ENCODE measurements around the gene TTR.

TTR gene

DNA sequence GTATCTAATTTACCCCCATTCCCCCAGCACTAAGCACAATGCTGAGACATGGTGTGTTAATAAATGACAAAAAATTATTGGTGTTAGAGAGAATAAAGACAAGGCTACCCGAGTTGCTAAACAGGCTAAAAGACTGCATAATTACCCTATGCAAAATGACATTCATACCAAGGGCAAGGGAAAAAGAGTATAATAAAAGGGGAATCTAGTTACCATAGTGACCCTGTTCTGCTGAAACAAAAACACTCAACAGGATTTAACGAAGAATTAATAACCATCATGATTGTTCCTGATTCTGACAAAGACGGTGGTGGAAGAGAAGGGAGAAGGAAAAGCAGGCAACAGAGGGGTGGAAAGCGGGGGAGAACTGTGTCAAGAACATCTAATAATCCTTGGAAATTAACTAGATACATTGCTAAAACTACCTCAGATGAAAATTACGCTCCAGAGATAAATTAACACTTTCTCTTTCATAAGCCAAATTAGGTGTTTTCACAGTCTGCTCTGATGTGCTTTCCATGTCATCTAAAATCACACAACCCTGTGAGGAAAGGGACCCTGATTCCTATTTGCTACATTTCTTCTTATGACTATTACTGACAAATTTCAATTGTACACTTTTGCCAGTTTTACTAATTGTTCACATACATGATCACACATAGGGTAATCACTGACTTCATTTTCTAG, 25.5 kb downstream of the TTR start:
- DNase-seq: no peak

DNA sequence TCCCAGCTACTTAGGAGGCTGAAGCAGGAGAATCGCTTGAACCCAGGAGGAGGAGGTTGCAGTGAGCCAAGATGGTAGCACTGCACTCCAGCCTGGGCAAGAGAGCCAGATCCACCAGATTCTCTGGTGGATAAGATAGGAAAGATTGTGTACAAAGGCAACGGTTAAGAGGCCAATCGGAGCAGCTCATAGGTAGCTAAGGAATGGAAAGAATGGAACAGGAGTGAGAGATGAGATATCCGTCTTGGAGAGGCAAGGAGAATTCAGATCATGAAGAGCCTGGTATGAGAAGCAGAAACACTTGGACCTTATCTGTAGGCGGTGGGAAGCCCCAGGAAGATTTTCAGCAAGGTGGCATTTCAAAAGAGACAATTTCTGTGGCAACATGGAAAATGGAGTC, 27.1 kb downstream of the TTR start:
- no peak for DNase-seq

DNA sequence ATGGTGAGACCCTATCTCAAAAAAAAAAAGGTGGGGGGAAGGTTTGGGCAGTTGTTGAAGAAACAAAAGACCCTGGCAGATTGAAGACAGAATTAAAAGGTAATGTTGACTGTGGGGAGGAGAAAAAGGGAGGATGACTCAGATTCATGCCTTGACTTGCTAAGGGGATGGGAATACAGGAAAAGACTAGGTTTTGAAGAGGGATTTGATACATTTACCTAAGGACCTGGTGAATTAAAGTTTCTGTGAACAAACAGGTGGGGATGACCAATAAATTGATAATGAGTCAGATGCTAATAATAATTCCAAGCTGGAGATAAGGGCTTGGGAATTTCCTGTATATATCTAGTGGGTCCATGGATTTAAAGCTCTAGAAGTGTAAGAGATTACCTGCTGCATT, 27.6 kb downstream of the TTR start:
- DNase-seq: no peak

DNA sequence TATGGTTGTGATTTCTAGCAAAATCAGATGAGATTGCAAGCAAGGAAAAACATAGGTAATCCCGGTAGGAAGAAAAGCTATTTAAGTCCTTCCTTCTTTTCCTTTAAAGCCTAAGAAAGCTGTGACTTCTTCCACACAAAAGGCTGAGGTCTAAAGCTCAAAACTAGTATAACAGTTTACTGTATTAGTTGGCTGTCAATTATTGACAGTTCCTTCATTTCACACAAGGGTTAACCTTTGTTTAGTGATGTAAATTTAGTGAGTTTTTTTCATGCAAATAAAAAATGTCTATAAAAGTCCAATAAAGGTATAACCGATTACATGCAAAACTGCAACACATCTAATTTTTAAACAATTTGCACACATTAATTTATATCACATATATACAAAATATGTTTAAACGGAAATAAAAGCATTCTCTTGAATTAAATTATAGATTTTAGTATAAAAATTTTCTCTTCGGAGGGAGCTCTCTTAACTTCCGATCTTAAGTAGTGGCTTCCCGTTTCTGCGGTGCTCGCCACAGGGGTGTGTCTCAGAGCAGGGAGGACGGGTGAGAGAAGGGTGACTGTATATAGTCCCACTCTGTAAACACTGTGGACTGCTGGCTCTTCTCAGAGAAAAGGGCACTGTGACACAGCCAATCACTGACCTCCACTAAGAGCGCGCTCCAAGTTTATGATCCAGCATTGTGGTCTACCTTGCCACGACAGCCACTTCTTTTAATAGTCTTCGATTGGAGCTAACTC, 33.4 kb downstream of the TTR start:
- no peak for DNase-seq

- DNase-seq: no peak
Observed at GRCh38 chr18:31626409-31626808, 34.7 kb downstream of the TTR start.

DNA sequence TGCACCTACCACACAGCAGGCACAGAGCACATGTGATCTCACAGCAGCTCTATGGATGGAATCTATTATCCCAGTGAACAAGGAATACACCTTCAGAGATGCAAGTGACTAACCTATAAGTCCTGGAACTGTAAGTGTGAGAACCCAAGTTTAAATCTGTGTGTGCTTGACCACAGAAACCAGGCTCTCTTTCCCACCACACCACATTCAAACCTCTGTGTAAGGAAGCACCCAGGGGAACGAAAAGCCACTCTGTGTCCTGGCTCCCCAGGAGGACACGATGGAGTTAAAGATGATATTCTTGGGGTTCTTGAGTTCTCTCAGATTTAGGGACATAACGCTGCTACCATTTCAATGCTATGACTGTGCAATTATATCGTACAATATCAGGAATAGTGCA, 38.9 kb downstream of the TTR start:
- no peak for DNase-seq

DNA sequence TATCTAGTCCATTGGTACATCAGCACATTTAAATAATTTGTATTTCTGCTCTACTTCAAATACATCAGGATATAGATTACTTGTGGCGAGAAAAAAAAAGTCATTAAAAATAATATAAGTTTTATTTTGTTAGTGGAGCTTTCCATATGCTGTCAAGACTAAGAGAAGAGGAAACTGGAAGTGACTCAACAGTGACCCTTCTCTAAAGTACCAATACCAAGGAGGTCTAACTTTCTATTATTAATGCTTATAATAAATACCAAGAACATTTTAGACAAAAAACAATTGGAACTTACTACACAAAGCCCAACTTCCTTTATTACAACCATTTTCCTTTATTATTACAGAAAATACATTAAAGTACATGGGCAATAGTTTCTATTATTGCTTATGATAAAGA, 39.8 kb downstream of the TTR start:
- DNase-seq: no peak

DNA sequence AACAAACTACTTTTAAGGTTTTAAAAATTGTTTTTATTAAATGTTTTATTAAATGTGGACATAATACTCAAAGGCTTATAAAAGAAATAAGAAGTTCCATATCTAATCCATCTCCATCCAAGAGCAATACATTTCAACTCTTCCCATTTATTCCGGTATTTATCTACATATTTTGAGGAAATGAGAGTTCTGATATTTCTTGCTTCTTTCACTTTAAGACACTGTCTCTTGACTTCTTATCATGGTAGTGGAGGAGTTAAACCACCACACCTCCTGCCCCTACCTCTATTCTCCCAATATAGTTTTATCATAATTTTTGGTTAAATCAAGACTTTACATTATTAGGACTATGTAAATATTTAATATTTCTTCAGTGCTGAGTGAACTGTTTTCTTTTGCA, 40.7 kb downstream of the TTR start:
- no peak for DNase-seq

DNA sequence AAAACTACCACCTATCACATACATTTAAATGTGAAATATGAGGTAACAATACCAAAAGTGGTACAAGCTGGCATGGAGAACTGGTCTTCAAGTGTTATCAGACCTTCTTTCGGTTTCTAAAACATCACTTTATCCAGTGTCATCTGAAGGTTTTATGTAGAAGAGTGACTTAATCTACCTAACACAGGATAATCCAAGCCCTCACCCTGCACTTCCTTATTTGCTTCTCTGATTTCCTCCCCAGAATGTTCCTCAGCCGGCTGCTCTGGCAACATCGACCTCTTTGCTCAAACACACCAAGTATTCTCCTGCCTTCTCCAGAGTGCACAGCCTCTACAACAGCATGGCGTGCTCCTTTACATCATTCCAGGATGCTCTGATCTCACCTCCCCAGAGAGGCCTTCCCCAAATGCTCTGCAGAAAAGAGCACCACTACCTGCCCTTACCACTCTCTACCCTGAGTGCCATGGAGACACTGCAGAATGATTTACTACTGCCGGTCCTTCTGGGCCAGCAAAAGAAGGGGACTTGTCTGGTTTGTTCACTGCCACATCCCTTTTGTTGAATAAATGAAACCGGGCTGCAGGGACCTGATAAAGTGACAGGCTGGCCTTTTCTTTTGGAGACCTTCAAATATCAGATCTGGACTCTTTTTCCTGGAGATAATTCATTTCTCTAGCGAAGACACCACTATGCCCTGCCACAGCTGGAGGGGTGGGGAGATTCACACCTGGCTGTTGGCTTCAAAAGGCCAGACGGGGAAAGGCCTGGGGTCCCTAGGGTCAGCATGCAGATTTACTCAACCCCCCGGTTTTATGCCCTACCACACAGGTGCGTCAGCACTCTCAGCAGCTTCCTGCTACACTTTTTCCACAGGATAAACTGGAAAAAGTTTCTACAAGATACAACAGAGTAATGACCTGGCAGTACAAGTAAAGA, 42.0 kb downstream of the TTR start:
- no peak for DNase-seq

- DNase-seq: no peak
Observed at GRCh38 chr18:31634331-31634713, 42.6 kb downstream of the TTR start.

DNA sequence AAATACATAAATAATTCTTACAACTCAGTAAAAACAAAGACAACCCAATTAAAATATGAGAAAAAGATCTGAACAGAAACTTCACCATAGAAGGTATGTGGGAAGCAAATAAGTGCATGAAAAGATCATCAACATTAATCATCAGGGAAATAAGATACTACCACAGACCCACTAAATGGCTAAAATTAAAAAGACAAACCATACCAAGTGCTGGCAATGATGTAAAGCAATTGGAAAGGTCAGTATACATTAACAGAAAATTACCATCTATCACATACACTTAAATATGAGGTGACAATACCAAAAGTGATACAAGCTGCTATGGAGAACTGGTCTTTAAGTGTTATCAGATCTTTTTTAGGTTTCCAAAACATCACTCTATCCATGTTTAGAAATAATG, 44.7 kb downstream of the TTR start:
- DNase-seq: no peak

DNA sequence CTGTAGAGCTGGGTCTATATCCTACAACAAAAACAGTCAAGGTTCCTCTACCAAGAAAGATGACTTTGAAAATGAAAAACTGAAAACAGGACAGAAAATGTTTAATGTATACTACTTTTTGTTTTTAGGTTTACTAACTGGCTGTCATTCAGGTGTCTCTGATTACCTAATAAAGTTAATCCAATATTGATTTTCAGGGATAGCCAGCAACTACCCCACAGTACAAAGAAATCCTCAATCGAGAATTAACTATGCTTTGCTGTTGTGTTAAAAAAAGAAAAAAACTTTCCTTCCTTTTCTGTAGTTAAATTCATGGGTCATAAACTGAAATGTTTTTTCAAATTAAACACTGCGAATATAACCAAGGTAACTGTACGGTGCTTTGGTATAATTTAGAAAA, 45.8 kb downstream of the TTR start:
- DNase-seq: no peak

GRCh38 chr18:31643003-31643402, 51.3 kb downstream of the TTR start:
- no peak for DNase-seq

- no peak for DNase-seq
Observed at GRCh38 chr18:31645411-31645810, 53.7 kb downstream of the TTR start.

GRCh38 chr18:31646332-31647126, 54.9 kb downstream of the TTR start:
- no peak for DNase-seq

- no peak for DNase-seq
Observed at GRCh38 chr18:31647127-31647753, 55.6 kb downstream of the TTR start.
